HG02588 (cell line): ENCODE results near the gene EPO.
A peak's percentile ranks its signal among the peaks of the same experiment; 100 is the strongest.

Experiments used
- ATAC-seq: cut with Tn5 transposase; IDR thresholded peaks from one replicate; pipeline ENCODE4 v1.9.1; 2021; ENCODE audit warnings: mild to moderate bottlenecking, moderate library complexity; ENCODE audit not compliant: unreplicated experiment

Gene EPO

DNA sequence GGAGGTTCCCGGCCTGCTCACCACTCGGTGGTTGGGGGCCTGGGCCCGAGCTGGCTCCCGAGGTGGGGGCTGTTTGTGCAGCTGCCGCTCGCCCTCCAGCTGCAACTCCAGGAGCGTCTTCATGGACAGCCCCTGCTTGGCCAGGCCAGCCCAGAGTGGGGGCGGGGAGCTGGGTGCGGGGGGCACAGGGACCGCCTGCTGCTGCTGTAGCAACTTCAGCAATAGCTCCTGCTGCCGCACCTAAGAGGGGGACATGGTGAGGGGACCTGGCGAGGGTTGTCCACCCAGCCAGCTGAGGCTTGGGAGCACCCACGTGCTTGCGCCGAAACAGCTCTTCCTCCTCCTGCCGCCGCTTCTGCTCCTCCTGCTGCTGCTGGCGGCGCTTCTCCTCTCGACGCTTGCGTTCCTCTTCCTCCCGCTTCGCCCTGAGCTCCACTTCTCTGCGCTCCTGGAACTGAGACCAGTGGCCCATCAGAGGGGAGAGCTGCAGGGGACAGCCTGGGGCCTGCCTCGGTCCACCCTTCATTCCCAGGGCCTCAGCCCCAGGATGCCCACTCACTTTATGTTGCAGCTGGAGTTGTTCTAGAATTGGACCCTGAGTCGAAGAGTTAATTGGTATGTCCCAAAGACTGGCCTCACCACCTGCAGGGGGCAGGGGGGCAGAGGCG, 37.1 kb upstream of the EPO start:
- no peak for ATAC-seq

DNA sequence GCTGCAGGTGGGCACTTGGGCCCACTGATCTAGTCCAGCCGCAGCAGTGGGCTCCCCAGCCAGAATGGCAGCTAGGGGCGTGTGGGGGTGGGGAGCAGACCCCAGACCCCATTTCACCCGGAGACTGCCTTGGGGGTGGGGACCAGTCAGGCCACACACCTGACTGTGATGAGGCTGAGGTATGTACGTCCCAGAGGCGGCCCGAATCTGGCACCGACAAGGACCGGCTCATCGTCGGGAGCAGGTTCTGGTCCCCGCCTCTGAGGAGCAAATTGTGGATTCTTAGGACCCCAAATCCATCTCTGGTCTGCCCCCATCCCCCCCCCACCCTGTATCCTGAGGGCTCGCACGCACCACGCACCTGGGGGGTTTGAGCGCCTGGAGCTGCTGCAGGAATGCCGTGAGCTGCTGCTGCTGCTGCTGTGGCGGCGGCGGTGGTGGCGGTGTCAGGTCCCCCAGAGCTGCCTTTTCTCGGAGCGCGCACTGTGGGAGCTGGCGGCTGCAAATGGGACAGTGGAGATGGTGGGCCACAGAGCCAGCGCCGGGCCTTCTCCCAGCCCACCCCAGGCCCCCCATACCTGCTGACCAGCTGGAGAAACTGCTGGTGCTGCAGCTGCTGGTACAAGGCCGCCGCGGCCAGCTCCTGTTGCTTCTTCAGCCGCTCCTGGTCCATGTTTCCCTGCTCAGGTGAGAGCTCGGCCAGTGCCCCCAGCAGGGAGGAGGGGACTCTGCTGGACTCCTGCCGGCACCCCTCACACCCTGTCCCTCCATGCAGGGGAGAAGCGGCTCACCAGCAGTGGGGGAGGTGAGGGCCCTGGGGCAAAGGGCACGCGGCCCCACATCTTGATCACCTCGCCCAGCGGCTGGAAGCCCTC, 36.4 kb upstream of the EPO start:
- no peak for ATAC-seq

DNA sequence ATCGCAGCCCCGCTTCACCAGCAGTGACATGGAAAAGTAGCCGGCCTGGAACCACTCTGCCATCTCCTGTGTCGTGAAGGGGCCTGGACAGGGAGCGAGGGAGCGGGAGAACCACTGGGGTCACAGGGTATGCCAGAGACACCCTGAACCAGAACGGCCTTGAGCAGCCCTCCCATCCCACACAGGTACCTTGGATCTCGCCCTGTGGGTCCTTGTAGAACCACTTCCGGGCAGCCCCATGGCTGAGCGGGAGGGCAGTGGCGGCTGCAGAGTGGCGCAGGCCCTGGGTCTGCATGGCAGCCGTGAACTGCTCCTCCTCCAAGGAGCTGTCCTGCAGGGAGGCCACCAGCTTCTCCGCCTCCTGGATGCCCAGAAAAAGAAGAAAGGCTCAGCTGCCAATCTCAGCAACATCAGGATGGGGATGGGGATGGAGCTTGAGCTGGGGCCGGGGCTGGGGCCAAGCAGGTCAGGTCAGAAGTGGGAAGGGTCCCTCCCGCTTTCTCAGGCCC, 35.7 kb upstream of the EPO start:
- no peak for ATAC-seq

DNA sequence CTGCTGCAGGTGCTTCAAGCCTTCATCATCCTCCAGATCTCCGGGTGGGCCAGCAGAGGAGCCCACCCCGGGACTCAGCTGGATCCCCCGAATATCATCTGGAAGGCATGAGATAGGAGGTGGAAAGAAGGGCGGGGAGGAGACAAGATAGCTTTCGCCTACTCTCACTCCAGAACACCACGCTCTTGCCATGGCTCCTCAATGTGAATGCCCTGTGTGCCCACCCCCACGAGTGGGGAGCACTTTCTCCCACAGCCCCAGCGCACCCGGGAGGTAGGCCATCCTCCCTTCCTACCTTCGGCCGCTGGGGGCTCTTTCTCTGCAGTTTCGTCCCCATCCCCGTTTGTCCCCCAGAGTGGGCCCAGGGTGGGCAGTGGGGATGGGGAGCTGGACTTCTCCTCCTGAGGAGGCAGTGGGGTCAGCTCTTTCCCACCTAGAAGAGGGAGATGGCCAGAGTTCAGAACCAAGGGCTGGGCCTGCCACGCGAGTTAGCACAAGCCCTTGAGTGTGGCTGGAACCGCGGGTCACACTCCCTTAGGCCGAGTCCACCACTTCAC, 35.1 kb upstream of the EPO start:
- ATAC-seq = no peak

DNA sequence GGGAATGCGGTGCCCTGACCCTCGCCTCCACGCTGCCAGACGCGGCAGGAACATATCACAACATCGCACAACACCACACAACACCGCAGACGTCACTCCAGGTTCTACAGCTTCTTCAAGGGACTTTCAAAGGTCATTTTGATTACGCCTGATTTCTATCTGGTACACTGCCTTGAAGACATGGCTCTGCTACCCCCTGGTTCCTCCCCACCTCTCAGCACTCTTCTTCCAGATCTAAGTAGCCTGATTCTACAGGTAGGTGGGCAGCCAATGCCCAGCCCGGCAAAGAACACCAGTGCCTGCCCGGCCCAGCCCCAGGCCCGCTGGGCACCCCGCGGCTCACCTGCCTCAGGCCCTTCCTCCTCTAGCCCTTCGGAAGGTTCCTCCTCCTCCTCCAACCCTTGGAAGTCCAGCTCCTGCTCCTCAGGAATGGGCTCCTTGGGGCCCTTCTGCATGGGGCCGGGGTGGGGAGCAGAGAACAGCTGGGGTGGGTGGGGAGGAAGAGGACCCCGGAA, 34.6 kb upstream of the EPO start:
- ATAC-seq = no peak

DNA sequence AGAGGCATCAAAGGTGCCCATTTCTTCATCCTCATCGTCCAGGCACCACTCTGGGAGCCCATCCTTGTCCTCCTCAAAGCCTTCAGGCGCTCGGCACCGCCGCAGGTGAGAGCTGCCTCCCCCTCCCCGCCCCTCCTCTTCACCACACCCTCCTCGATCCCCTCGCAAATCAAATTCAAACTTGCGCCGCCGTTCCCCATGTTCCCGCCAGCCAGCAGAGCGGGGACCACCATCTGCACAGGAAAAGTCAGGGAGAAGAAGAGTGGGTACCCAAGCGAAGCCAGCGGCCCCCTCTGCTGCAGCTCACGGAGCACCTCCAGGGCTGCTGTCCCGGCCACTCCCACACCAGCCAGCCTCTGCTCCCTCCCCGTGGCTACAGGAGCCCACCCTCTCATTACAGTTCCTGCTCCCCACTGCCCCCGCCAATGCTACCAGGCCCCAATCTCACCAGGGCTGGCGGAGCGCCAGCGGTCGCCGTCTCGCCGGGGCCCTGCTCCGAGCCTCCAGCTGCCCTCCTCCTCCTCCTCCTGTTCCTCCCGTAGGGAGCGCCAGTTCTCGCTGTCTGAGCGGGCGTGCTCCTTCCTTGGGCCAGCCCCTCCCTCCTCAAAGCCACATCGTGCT, 34.0 kb upstream of the EPO start:
- no peak for ATAC-seq

DNA sequence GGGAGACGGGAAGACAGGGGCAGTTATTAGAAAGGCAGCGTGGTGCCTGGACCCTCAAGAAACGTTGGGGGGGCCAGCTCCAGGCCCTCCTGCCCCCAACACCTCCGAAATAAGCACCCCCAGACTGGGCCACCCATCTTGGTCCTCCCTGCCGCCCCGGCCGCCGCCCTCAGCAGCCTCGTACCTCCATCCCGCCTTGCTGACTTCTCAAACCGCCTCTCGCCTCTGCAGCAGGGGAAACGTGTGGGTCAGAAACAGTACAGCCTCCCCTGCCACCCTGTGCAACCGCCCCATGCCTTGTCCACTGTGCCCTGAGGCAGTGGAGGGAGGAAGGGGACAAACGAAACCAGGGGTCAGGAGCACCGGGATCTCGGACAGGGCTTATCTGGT, 33.5 kb upstream of the EPO start:
- no peak for ATAC-seq

DNA sequence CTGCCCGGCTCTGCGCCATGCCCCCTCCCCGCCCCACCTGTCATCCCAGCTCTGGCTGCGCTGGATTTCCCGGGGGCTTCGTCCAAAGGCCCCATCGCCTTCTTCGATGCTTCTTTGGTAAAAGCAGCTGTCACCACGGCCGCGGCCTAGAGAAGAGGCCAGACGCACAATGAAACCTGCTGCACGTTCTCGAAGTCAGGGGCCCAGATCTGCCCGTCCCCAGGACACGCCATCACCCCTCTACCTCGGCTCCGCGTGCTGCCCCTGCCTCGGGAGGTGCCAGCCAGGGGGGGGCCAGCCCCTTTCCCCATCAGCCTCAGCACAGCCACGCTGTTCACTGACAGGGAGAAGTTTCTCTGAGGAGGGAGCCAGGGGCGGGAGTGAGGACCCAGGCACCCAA, 33.0 kb upstream of the EPO start:
- ATAC-seq = no peak

DNA sequence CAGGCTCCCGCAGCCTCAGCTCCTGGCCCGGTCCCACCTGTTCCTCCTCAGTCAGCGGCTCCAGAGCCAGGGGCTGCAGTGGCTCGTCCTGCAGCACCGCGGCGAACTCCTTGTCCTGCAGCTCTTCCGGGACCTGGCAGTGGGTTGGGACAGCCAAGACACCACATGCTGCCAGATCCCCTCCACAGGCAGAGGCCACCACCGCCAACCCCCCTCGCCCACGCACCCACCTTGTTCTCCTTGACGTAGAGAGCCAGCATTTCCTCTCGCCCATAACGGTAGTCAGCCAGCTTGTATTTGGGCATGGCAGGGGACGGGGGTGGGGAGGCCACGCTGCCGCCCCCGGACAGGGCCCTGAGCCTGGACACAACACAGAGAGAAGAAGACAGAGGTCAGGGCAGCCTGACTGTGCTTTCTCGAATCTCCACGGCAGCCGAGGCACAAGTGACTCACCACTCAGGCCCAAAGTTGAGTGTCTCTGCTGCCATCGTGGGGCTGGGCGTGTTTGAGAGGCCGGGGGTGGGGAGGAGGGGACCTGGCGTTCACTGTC, 32.4 kb upstream of the EPO start:
- ATAC-seq = no peak

DNA sequence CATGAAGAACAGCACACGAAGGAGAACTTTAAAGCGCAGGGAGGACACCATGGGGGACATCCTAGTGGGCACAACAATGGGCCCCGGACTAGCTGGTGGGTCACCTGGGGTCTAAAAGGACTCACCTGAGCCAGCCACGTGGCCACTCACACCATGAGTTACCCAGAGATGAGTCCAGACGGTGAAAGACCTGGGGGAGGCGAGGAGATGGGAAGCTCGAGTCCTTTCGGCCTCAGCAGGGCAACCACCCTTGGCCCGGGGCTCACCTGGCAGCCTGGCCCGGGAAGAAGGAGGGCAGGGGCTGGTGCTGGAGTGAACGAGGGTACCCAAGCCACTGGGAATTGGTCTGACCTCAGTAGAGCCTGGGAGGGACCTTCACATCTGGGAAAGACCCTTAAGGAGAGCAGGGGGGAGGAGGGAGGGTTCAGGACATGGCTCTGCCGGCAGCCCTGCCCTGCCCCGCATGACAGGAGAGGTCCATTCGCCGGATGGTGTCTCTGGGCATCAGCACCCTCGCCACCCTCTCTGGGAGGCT, 31.9 kb upstream of the EPO start:
- no peak for ATAC-seq

DNA sequence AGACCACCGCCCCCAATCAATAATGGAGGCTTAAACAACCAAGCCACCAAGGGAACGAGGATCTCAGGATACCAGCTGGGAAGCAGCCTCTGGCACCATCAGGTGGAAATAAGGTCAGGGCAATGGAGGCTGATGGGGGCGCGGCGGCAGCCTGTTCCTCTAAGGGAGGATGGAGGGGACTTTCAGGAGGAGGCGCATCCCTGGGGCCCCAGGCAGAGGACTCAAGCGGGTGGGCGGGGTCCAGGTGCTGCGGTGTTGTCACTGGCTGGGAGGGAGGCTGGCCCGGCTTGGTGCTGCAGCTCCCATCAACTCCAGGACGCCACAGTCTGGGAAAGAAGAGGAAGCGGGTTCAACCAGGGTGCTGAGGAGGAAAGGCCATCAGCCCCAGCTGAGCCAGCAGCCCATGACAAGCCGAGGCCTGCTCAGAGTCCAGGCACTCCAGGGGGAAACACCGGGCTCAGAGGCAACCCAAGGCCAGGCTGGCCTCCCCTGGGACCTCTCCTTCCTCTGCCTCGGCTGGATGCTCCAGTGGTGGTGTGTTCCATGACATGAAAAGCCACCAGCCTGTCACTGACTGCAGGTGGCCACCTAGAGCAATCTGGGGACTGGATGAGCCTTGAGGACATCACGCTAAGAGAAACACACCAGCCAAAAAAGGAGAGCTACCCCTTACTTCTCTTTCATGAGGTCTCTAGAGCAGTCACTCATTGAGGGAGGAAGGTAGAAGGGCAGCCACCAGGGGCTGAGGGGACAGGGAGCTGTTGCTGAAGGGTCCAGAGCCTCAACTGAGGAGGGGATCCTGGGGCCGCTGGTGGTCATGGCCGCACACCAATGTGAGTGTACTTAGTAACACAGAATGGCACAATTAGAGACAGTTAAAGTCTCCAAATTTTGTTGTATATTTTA, 30.8 kb upstream of the EPO start:
- no peak for ATAC-seq

DNA sequence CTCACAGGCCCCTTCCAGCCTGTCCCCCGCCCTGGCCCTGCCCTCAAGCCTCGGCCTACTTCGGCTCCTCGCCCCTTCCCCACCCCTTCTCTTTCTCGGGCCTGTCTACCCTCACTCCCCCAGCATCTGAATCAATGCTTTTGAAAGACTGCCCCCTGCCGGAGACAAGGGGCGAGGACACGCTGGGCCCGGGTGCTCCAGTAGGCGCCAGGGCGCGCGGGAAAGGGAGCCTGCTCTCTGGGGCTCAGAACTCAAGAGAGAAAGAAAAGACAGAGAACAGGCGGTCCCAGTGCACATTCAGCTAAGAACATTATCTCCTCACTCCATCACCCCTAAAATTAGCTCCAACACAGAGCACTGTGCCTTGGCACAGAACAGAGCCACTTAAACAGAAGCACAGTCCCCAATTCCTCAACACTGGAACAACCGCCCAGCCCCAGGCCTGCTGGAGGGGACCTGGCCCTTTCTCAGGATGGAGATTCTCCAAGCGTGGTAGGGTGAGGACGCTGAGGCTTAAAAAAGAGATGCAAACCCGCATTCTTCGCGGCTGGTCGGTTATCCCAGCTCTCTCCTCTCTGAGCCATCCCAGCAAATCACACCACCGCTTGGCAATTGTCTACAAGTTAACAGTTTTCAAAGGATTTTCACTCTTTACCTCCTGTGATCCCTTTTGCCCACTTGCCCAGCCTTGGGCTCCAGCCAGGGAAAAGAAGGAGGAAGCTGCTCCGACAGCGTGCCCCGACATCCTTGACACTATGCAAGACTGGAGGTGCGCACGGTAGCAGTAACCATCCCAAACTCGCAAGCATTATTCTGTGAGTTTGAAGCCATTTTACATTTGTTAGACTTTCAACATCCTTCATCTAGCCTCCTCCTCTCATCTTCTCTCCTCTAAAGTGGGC, 28.3 kb upstream of the EPO start:
- ATAC-seq = no peak

DNA sequence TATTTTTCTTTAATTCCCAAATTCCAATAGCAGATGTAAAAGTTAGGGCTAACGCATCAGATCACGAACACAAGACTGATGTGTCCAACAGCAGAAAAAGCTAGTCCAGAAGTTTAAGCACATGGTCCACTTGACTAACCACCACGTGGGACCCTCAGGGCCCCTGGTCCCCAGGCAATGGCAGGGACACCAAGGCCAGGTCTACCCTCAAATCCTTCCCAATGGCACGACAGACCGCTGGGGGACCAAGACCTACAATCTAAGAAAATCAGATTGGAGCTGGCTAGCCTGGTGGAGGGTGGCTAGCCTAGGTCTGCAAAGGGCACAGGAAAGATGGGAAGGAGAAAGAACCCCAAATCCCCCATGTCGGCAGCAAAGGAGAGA, 27.7 kb upstream of the EPO start:
- ATAC-seq = no peak

DNA sequence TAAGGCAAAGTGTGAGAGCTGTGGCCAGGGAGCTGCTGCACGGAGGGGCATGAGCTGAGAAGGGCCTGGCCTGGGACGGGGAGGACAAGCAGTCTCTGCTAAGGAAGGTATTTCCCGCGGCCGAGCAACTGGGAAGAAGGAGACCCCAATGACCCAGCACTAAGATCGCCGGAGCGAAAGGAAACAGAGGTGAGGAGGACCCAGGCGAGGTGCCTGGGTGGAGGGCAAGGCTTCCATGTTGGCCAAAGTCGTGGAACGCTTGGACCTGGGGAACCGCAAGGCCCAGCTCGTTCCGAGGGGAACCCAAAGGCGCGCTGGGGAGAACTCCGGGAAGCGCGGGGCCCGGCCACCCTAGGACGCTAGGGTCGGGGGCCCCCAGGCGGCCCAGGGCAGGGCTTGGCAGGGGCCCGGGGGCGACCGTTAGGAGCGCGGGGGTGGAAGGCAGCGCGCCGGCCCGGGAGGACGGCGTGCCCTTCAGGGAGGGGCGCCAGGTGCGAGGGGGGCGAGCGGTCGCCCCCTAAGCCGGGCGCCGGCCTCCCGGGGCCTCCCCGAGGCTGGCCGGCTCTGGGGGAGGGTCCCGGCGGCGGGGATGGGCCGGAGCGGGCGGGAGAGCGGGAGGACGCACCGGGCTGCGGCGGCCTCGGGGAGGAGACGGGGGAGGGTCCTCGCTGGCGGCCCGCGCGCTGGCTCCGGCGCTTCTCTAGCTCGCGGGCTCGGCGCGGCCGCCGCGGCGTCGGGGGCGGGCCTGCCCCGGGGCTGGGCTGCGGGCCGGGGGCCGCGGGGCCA, 26.8 kb upstream of the EPO start:
- ATAC-seq = peak; percentile 30

DNA sequence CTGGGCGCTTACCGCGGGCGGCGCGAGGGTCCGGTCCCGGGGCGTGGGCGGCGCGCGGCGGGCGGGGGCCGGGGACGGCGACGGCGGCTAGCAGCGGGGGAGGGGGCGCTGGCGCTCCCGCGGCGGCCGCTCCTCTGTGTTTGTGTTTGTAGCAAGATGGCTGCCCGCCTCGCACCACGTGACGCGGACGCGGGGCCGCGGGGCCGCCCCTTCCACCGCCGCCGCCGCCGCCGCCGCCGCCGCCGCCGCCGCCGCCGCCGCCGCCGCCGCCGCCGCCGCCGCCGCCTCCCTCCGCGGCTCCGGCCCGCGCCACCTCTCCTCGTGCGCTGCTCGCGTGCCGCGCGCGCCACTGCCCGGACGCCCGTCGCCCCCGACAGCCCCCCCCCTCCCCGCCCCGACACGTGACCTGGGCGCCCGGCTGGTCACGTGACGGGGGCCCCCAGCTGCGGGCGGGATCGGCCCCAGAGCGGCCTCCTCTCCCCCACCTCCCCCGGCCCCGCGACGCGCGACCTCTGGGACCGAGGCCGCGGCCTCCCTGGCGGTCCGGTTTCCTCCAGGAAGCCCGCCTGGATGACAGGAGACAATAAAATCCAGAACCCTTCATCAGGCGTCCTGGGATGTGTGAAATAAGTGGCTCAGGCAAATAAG, 26.0 kb upstream of the EPO start, which contains the start of gene GIGYF1:
Gene GIGYF1, minus strand, starts transcription at position 153 of the 648 bp plus-strand sequence. CDS start 6,012 bp downstream, outside the sequence.
- peak; percentile 58 for ATAC-seq

DNA sequence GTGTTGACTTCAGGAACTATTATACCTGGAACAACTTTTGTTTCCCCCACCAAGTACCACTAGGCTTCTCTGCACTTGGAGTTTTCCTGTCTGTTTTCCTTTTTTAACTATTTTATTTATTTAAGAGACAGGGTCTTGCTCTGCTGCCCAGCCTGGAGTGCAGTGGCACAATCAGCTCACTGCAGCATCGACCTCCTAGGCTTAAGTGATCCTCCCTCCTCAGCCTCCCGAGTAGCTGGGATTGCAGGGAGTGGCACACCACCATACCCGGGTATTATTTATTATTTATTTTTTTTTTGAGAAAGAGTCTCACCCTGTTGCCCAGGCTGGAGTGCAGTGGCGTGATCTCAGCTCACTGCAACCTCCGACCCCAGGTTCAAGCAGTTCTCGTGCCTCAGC, 24.1 kb upstream of the EPO start:
- ATAC-seq = no peak

DNA sequence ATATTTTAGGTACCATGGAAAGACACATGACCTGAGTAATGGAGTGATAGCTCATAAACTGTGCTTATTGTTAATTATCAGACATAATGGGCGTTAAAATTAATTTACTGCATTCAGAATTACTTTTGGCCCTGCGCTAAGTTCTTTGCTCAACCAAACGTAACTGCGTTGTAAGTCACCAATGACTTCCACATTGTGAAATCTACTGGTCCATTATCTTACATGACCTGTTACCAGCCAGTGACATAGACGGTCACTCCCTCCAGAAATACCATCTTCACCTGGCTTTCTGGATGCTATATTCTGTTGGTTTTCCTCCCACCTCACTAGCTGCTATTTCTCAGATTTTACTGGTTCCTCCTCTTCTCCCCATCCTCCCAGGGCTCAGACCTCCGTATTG, 21.2 kb upstream of the EPO start:
- ATAC-seq = no peak
